PC-9 (cell line): ENCODE measurements around the gene SPDYE4. TPM values are rescaled to one million over a fixed set of nuclear protein-coding genes. Genes with fewer than 3 reads are reported as not detected.
A peak's percentile ranks its signal among the peaks of the same experiment; 100 is the strongest.

Source experiments
- BruUV-seq: library from RNA; stranded (reverse); fragments of 400-500 nt; replicated peaks from 2 replicates; lab custom pipeline; 2021; lab: Mats Ljungman, UMichigan
- CTCF ChIA-PET: fragments of 300-600 bp; sonication (Branson Sonifier 250); formaldehyde crosslinking; loops from one replicate; lab custom pipeline; 2022; ENCODE audit warnings: antibody characterized with exemption; lab: Charles Lee
- POLR2A ChIA-PET: fragments of 300-600 bp; sonication (Branson Sonifier 250); formaldehyde crosslinking; loops from one replicate; lab custom pipeline; 2022; ENCODE audit warnings: antibody characterized with exemption; ENCODE audit not compliant: unreplicated experiment; lab: Charles Lee
- DNase-seq, 2 experiments: peaks; one replicate each; pipeline versions ENCODE4 v3.0.0 to v3.0.0-alpha.2; 2015 to 2022; ENCODE audit warnings: mixed read lengths in 1 of 2
- H2AFZ ChIP-seq: fragments of 200-600 bp; sonication (generic); 2 replicates; pipeline ENCODE4 v1.8.1; 2017; ENCODE audit warnings: antibody characterized with exemption
- H3F3A ChIP-seq: fragments of 200-600 bp; sonication (generic); 2 replicates; pipeline ENCODE4 v1.8.1; 2017; ENCODE audit warnings: antibody characterized with exemption, mild to moderate bottlenecking, low read depth; ENCODE audit not compliant: insufficient read depth
- H3K27ac ChIP-seq: fragments of 200-600 bp; sonication (generic); 2 replicates; pipeline ENCODE4 v1.6.1; 2016; ENCODE audit warnings: mixed run types
- H3K27me3 ChIP-seq: fragments of 200-600 bp; sonication (generic); 2 replicates; pipeline ENCODE4 v1.6.1; 2016; ENCODE audit warnings: low read depth, mixed run types; ENCODE audit not compliant: insufficient read depth
- H3K36me3 ChIP-seq: fragments of 200-600 bp; sonication (generic); 2 replicates; pipeline ENCODE4 v1.6.1; 2016; ENCODE audit warnings: low read depth, mixed run types
- H3K4me1 ChIP-seq: fragments of 200-600 bp; sonication (generic); replicated peaks from 2 replicates; pipeline ENCODE4 v1.6.1; 2016; ENCODE audit warnings: mixed run types; ENCODE audit not compliant: insufficient read depth
- H3K4me2 ChIP-seq: fragments of 200-600 bp; sonication (generic); 2 replicates; pipeline ENCODE4 v1.6.1; 2017; ENCODE audit warnings: mixed run types
- H3K4me3 ChIP-seq: fragments of 200-600 bp; sonication (generic); 2 replicates; pipeline ENCODE4 v1.6.1; 2016; ENCODE audit warnings: mixed run types
- H3K79me2 ChIP-seq: fragments of 200-600 bp; sonication (generic); 2 replicates; pipeline ENCODE4 v1.6.1; 2017; ENCODE audit warnings: low read depth, mixed run types
- H3K9me2 ChIP-seq: fragments of 200-600 bp; sonication (generic); 2 replicates; pipeline ENCODE4 v1.8.1; 2017; ENCODE audit warnings: mild to moderate bottlenecking; ENCODE audit not compliant: insufficient read depth
- H3K9me3 ChIP-seq: fragments of 200-600 bp; sonication (generic); 2 replicates; pipeline ENCODE4 v1.8.1; 2016; ENCODE audit warnings: low read depth; ENCODE audit not compliant: insufficient read depth
- H4K20me1 ChIP-seq: fragments of 200-600 bp; sonication (generic); 2 replicates; pipeline ENCODE4 v1.8.1; 2017; ENCODE audit not compliant: insufficient read depth
- EZH2 ChIP-seq: fragments of 200-600 bp; sonication (generic); IDR thresholded peaks from 2 replicates; pipeline ENCODE4 v1.8.0; 2017; ENCODE audit warnings: antibody characterized with exemption, low read depth
- intact Hi-C: fragments of 100-400 bp; cut with micrococcal nuclease; formaldehyde crosslinking; loops from one replicate; pipeline ENCODE4 v1.10.0; 2022; ENCODE audit not compliant: unreplicated experiment
- total RNA-seq: library from RNA; stranded (reverse); gene quantifications from 2 replicates; pipeline ENCODE4 v1.2.3, GENCODE V29; 2021
- TF ChIP-seq, protein P1 (sequence below): fragments of 200-600 bp; sonication (generic); conservative IDR thresholded peaks from 2 replicates; pipeline ENCODE4 v1.6.1; 2017; ENCODE audit warnings: mixed run types, antibody characterized with exemption, mild to moderate bottlenecking, moderate library complexity

The SPDYE4 gene
- total RNA-seq, 1 experiment from 2014 or later, result not detected

DNA sequence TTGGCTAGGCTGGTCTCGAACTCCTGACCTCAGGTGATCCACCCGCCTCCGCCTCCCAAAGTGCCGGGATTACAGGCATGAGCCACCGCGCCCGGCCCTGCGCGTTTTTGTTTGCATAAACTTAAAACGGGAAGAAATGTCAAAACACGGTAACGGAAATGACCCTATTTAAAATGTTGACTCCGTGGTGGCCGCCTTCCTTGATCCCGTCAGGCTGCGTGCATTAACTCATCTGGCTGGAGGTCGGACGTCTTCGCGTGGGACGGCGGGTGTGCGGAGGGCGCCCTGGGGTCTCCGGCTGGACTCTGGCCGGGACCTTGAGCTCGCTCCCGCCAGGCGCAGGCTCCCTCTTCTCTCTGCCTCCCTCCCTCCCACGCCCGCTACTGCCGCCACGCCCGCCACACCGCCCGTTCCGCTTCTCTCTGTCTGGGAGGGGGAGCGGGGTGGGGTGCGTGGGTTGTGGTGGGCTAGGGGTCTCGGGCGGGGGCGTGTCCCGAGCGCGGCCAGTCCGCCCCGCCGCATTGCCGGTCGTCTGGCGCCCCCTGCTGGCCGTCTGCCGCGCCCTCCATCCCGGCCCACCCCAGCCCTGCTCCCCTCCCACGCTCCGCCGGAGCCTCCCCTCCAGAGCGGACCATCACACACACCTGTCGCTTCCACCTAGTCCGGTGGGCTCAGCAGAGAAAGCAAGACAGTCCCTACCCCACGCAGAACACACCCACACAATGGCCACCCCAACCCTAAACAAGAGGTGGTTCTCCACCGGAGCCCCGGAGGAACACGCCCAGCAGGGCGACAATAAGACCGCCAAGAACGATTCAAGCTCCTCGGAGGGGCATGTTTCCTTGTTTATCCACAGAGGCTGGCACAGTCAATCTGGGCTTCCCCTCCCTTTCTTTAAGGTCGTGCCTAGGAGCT is 12.5 kb downstream of the SPDYE4 start:
- H3K27ac ChIP-seq, result no peak overlapping the region
- no TSS peak for BruUV-seq
- H4K20me1 ChIP-seq, result no peaks in the 10 kb centered on the region
- peaks cover 18% of the 10 kb centered on the region for H3K27me3 ChIP-seq
- peak in 1 of 2 experiments; percentile 59 for DNase-seq
- H3K9me2 ChIP-seq, result no peaks in the 10 kb centered on the region
- POLR2A ChIA-PET, result interaction anchor here (0.6 kb wide), 2 partner anchors 92 to 361 kb away, joined by 4 to 5 read pairs; no protein-coding TSS in a partner anchor
- intact Hi-C loops, result loop anchor here (1.0 to 10.0 kb wide), 4 partner anchors 331 to 684 kb away; partner anchors contain the start of gene RPL26
- H2AFZ ChIP-seq, result no peak overlapping the region
- H3K4me2 ChIP-seq, result peak overlapping the region; percentile 63
- no peaks in the 10 kb centered on the region for H3K36me3 ChIP-seq
- H3K4me3 ChIP-seq, result peak overlapping the region; percentile 31; the same call in 1 of the 2 replicates
- TF ChIP-seq EZH2, result no peak
- TF ChIP-seq, protein P1, sequence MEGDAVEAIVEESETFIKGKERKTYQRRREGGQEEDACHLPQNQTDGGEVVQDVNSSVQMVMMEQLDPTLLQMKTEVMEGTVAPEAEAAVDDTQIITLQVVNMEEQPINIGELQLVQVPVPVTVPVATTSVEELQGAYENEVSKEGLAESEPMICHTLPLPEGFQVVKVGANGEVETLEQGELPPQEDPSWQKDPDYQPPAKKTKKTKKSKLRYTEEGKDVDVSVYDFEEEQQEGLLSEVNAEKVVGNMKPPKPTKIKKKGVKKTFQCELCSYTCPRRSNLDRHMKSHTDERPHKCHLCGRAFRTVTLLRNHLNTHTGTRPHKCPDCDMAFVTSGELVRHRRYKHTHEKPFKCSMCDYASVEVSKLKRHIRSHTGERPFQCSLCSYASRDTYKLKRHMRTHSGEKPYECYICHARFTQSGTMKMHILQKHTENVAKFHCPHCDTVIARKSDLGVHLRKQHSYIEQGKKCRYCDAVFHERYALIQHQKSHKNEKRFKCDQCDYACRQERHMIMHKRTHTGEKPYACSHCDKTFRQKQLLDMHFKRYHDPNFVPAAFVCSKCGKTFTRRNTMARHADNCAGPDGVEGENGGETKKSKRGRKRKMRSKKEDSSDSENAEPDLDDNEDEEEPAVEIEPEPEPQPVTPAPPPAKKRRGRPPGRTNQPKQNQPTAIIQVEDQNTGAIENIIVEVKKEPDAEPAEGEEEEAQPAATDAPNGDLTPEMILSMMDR, result peak; percentile 76
- H3F3A ChIP-seq, result no peaks in the 10 kb centered on the region
- no peaks in the 10 kb centered on the region for H3K4me1 ChIP-seq
- no peaks in the 10 kb centered on the region for H3K79me2 ChIP-seq
- H3K9me3 ChIP-seq, result no peaks in the 10 kb centered on the region
- CTCF ChIA-PET, result interaction anchor here (0.6 to 1.5 kb wide), 5 partner anchors 177 to 665 kb away, joined by 3 to 18 read pairs (median 3); partner anchors contain the start of gene SLC25A35

DNA sequence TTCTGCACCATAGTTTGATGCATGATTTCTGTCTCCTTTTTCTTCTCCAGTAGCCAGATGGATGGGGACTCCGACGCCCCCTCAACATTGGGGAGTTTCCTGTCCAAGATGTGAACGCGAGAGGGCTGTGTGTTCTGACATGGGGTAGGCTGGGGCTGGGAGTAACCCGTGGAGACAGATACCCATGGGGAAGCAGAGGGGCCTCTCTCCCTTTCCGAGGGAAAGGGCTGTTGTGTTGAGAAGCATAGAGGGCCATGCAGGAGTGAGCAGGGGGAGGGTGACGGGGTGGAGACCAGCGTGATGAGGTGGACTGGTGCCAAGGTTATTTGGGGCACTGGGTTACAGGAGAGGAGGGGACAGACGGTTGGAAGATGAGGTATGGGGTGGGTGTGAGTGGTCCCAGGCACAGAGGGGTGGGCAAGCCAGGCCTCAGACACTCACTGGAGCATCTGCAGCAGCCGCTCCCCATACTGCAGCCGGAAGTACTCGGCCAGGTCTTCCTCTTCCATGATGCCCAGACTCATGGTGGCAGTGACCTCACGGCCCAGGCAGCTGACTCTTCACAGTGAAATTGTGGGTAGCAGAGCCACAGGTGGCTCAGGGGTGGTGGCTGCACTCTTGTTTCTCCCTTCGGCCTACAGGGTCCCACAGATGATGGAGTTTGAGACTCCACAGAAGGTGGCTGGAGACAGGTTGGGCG is 14.1 kb downstream of the SPDYE4 start:
- no peaks in the 10 kb centered on the region for H4K20me1 ChIP-seq
- no peak for DNase-seq
- TF ChIP-seq EZH2, result no peak
- TF ChIP-seq, protein P1, result no peak
- no peaks in the 10 kb centered on the region for H3F3A ChIP-seq
- no peak overlapping the region for H3K4me3 ChIP-seq
- no peaks in the 10 kb centered on the region for H3K79me2 ChIP-seq
- ChIA-PET CTCF (no interaction called here), POLR2A (no interaction called here)
- no TSS peak for BruUV-seq
- H2AFZ ChIP-seq, result no peak overlapping the region
- no peak overlapping the region for H3K4me2 ChIP-seq
- H3K9me2 ChIP-seq, result no peaks in the 10 kb centered on the region
- peaks cover 22% of the 10 kb centered on the region for H3K27me3 ChIP-seq
- H3K27ac ChIP-seq, result no peak overlapping the region
- H3K36me3 ChIP-seq, result no peaks in the 10 kb centered on the region
- H3K4me1 ChIP-seq, result no peaks in the 10 kb centered on the region
- intact Hi-C loops, result loop anchor here (10.0 kb wide), 2 partner anchors 329 to 519 kb away; no protein-coding TSS in a partner anchor
- H3K9me3 ChIP-seq, result no peaks in the 10 kb centered on the region

DNA sequence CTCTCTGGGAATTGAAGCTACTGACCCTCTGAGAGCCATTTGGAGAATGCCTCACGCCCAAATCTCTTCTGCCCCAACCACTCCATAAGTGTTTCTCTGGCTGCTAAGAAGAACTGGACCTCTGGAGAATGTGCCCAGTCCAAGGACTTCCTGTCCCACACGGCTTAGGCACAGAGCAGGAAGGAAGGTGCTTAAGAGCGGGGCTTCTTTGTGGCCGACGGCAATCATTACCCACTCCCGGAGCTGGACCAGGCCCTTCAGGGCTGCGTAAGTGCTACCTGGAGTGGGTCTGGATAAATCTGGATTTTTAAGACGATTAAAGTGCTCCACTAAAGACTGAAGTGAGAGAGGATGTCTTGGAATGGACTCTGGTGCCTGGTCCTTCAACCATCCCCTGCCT is 15.5 kb downstream of the SPDYE4 start:
- Histone ChIP-seq H3K9me3 (no peaks in the 10 kb centered on the region), H3K9me2 (no peaks in the 10 kb centered on the region), H3K27me3 (peaks cover 23% of the 10 kb centered on the region), H3K36me3 (no peaks in the 10 kb centered on the region), H2AFZ (no peak overlapping the region), H3F3A (no peaks in the 10 kb centered on the region), H3K4me3 (no peak overlapping the region), H3K27ac (no peak overlapping the region), H4K20me1 (no peaks in the 10 kb centered on the region), H3K4me1 (no peaks in the 10 kb centered on the region), H3K79me2 (no peaks in the 10 kb centered on the region), H3K4me2 (no peak overlapping the region)
- BruUV-seq, result no TSS peak
- DNase-seq, result no peak
- intact Hi-C loops, result loop anchor here (10.0 kb wide), 2 partner anchors 328 to 518 kb away; no protein-coding TSS in a partner anchor
- POLR2A ChIA-PET, result no interaction called here
- no peak for TF ChIP-seq EZH2
- TF ChIP-seq, protein P1, result no peak
- CTCF ChIA-PET, result no interaction called here
